Ammon's horn (tissue), 1 donor: Measurements from ENCODE around the gene MRPL9.

Source experiments
- DNase-seq: peaks from one replicate; pipeline ENCODE4 v3.0.0-alpha.2; 2016; ENCODE audit warnings: low spot score

MRPL9 gene

DNA sequence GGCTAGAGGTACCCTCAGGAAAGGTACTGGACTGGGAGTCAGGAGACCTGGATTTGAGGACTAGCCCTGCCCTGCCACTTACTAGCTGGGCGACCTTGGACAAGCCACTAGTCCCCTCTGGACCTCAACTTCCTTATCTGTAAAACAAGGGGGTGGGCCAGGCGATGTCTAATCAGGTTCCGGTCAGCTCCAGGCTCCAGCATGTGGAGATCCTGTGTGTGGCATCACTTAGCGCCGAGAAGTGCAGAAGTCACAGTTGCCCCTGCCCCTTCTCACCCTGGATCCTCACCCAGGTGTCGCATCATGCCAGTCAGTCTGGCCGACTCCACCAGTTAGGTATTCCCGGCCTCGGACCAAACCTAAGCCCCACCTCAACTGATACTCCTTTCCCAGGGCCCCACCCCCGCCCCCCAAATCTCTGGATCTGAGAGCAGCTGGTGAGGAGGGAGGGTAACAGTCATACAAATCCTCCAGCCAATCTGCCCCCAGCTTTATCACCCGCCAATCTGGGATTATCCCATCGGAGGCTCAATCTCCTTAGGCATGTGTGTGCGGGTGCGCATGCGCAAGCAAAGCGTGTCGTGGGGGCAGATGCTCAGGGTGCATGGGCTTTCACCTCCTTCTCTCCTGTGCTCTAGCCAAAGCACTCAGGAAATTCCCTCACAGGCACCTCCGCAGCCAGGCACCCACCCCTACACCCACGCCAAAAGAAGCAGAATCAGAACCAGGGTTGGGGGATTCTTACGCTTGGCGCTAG lies 52.1 kb downstream of the MRPL9 start:
- DNase-seq: peak; percentile 60

DNA sequence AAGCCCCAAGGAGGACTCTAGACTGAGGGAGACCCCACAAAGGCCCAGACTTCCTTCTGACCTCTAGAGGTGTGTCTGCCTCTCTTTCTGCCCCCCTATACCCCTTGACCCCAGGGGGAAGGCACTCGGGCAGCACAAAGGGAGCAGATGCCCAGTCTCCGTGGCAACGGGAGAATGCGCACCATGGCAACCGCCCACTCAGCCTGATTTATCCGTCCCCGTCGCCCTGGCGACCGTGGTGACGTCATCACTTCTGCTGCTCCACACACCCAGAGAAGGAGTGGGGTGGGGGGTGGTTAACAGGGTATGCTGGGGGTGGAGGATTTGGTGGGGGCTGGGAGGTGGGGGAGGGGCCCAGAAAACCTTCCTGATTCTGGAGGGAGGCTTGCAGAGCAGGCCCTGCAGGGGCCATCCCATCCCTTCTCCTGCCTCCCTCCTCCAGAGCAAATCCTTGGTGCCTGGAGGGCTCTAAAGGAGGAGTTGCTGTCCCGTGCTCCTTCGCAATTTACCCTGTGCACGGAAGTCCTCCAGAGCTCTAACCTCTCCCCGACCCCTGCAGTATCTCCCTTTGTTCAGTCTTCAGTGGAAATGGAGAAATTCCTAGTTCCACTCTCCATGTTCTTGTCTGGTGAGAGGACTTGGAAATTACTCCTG lies 53.0 kb downstream of the MRPL9 start:
- peak; percentile 93 for DNase-seq
